Ramos (cell line): ENCODE measurements around the gene BATF.

ENCODE experiments used
- in situ Hi-C: fragments of 300-500 bp; cut with MboI; formaldehyde crosslinking; loops from one replicate; pipeline ENCODE4 v1.14.3; 2022; ENCODE audit warnings: low sequenced_read_pairs; ENCODE audit not compliant: unreplicated experiment

Gene BATF

DNA sequence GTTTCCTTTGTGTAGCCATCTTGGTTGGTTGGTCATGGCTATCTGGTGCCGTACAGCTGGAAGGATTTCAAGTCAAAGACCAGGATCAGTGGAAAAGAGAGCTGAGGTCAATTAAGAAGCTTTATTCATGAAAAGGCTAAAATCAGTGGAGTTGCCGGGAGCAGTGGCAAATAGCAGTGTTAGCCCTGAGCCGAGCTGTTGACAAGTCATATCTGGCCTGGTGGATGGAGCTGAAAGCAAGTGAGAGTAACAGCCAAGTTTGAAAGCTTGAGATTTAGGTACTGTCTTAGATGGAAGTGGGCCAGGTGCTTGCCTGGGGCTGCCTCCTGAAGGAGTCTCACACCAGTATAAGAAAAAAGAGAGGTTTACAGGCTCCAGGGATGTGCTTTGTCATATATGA is 9.0 kb downstream of the BATF start:
- in situ Hi-C loops, result no loop called here

DNA sequence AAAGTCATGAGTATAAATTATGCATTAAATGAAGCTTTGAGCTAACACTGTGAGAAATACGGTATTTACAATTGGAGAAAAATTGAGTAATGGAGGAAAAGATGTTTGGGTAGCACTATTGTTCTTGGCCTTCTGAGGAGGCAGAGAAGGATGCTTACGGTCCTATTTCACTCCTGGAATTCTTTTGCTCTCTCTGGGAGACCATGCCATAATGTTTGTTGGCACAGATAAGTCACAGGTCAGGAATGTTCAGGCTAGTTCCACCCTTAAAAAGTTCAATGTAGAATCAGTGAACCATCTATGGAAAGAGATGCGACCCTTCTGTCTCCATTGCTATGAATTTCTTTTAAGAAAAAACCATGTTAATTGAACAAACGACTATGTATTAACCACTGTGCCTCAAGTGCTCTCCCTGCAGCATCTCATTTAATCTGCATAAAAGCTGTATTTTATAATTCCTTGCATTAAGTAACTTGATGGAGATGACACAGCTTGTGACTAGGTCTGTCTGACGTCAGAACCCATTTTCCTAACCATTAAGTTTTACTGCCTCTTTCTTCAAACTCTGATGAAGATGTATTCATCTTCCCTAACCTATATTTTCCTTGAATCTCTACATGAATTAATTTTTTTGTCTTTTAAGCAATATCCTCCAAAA is 9.5 kb downstream of the BATF start:
- in situ Hi-C loops, result no loop called here

DNA sequence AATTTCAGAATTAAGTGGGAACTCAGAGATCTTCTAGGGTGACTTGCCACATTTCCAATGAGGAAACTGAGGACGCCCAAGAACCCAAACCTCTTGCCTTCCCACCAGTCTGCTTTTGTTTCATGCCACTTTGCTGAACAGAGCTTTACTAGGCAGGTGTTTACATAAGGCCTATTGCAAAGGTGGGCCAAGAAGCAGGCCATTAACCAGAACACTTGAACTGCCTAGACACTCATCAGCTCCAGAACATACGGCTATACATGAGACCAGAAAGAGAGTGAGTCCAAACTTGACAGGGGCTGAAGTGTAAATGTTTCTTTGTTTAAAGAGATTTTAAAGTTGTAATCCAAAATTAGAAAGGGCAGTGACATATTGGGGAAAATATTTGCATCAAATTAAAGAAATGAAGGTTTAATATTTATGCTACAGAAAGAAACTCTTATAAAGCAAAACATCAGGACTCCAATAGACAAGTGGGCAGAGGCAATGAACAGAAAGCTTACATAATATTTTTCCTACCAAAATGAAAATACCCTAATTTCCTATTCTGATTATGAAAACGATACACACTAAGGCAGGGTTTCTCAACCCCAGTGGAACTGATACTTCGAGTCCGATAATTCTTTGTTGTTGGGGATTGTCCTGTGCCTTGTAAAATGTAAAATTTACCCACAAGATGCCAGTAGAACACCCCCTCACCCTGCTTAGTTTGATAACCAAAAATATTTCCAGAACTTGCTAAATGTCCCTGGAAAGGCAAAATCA is 11.7 kb downstream of the BATF start:
- in situ Hi-C loops, result no loop called here

DNA sequence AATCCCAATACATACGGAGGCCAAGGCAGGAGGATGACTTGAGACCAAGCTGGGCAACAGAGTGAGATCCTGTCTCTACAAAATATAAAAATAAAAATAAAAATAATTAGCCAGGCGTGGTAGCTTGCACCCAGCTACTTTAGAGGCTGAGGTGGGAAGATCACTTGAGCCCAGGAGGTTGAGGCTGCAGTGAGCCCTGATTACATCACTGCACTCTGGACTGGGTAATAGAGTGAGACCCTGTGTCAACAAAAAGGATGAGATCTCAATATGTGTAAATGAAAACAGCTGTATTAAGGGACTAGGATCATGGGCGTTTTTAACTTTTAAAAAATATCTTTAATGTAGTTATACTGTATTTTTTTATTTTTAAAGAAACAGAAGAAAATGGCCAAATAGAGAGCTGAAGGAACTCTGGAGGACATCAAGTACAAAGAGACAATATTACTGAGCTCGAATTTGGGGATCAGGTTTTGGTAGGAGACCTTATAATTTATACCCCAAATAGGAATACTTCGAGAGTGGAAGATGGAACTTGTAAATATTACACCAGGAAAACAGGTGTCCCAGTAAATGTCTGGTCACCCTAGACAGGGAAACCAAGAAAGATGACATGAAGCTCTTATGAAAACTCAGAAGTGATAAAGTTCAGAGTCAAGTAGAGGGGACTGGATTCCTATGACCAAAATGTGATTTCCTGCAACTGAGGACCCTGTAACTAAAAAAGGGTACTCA is 13.1 kb downstream of the BATF start:
- in situ Hi-C loops, result no loop called here

DNA sequence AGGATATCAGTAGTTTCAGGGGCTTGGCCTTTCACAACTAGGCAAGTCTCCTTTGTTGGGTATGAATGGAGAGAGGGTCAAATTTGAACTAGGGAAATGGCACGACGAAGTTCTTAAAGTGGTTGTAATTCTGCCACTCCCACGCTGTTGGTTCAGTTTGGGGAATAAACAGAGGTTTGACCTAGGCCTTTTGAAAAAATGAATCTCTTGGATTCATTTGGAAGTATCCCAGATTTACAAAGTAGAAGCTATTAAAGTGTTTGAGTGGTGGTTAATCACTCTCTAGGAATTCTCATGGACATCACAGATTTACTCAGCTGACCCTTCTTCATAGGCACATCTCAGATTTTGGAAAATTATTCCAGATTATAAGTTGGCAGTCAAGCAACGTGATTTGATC is 14.8 kb downstream of the BATF start:
- in situ Hi-C loops, result no loop called here

DNA sequence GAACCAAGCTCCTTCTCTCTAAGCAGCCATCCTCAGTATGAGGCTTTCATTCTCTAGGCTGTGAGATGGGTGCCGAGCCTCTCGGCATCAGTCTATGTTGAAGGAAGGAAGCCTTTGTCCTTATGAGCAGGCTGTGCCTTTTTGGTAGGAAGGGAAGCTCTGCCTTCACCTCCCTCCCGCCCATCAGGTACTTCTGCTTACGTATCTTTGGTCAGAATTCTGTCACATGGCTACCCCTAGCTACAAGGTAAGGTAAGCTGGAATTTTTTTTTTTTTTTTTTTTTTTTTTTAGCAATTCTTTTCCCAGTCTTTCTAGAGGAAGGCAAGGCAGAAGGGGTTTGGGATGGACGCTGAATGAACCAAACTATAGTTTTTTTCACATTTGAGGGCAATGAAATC is 16.9 kb downstream of the BATF start:
- in situ Hi-C loops, result no loop called here

DNA sequence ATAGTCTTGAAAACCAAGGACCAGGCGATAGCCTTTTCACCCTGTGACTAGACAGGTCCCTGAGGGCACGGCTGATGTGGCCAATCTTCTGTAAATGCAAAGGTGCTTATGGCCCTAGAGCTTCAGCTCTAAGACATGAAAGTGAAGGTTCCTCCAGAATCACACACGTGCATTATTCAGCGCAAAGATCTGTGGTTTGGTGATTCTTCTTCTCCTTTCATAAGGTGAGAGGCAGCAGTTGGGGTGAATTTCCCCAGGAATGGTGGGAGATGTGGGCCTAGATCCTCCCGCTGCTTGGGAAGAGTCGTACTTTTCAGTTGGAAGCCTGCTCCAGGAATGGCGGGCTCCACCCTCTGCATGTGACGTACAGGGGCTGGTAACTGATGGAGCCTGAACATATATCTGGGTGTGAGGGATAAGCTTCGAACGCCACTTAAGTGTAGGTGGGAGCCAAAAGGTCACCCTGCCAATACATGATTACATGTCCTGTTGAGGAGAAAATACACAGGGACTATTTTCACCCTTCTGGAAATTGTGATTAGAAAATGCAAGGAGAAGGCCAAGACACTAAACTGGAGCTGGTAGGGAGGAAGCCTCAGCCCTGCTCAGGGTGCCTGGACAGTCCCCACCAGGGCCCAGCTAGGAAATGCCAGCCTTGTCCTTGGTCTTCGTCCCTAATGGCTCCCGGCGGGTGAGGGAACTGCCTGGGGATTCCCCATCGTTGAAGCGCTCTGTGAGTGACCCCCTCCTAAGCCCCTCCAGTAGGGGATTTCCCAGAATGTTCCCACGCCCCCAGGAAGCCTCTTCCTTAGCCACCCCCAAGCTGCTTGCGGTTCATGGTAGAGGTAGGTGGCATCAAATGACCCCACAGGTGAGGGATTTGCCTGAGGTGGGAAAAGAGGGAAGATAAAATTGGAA is 17.6 kb downstream of the BATF start:
- in situ Hi-C loops, result no loop called here

DNA sequence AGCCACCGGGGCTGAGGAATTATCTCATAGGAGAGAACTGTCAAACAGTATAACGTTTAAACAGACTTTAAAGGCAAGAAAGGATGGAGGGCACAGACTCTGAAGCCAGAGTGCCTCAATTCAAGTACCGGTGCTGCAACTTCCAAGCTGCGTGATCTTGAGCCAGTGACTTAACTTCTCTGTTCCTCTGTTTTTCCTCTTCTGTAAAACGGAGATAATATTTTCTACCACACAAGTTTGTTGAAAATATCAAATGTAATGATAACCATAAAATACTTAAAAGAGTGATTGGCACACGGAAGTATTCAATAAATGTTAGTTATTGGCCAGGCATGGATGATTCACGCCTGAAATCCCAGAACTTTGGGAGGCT is 18.2 kb downstream of the BATF start:
- in situ Hi-C loops, result no loop called here

DNA sequence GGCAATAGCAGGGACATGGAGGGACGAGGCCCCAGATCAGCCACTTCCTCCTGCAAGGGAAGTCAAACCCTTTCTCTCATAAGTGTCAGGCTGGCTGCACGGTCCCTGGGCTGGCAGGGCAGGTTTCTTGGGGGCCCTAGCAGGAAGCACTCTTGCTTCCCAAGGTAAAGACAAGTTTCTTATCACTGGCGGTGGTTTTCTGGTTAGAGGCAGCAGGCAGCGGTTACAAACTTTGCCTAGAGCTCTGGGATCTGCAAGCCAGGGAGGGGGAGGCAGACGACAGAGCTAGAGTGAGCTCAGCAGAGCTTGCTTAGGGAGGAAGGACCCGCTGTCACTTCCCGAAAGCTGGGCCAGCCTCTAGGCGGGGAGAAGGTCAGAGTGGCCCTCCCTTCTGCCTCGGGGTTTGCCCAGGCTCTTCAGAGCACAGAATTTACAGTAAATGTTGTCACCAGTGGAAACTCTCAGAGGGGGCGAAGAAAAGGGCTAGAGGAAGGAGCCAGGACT is 20.4 kb downstream of the BATF start:
- in situ Hi-C loops, result no loop called here

DNA sequence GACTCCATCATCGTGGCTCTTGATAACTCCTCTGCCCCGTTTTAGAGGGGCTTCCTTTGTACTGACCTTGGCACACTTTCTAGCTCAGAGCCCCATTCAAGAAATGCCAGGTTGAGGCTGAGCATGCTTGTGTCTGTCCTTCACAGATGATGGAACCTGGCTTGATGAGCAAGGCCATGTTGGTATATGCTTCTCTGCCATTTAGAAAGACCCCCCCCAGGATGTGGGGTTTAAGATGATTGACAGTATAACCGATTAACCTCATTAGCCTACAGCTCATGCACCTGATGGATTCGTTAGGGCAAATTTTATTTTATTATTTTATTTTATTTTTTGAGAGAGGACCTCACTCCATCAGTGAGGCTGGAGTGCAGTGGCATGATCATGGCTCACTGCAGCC is 21.0 kb downstream of the BATF start:
- in situ Hi-C loops, result no loop called here

DNA sequence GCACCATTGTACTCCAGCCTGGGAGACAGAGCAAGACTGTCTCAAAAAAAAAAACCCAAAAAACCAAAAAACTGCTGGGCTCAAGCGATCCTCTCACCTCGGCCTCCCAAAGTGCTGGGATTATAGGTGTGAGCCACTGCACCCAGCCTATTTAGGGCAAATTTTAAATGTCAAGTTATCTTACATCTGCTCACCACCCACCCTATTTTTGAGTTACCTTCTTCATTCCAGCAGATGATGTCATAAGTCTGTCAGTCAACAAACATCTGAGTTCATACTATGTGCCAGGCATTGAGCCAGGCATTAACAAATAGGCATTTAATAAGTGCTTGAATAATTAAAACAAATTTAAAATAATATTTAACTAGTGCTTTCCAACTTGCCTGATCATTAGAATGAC is 21.5 kb downstream of the BATF start:
- in situ Hi-C loops, result no loop called here

DNA sequence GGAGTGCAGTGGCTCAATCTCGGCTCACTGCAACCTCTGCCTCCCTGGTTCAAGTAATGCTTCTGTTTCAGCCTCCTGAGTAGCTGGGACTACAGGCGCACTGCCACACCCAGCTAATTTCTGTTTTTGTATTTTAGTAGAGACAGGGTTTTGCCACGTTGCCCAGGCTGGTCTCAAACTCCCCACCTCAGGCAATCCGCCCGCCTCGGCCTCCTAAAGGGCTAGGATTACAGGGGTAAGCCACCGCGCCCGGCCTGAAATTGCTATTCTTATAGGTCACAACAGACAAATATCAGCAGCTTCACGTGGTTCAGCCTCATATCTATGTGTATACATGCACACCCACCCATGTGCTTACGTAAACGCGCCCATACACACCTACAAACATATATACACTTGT is 23.6 kb downstream of the BATF start:
- in situ Hi-C loops, result no loop called here

DNA sequence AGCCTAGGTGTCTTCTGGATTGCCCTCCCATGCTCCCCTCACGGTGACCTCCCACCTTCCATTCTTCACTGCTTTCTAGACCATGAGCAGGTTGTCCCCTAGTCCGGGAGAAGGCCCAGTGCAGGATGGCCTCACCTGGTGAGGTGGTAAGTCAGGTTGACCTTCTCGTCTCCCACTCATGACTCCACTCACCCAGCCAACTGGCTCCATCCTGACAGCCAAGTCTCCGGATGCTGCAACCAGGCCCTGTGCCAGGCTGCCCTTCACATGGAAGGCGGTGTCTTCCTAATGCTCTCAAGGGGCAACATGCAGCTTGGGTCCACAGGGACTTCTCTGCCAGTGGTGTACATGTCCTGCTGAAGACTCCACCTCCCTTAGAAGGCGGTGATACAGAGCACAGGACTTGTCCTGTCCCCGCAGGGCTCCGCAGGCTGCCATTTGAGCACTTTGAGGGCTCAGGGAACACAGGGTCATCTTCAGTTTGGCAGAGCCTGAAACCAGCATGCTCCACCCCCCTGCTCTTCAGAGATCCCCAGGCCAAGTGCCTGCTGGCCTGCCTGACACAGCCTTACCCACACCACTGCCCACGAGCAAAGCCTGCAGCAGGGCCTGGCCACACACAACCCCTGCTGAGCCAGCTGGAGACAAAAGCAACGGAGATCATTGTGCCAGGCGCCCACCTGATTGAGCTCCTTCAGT is 25.4 kb downstream of the BATF start:
- in situ Hi-C loops, result no loop called here

DNA sequence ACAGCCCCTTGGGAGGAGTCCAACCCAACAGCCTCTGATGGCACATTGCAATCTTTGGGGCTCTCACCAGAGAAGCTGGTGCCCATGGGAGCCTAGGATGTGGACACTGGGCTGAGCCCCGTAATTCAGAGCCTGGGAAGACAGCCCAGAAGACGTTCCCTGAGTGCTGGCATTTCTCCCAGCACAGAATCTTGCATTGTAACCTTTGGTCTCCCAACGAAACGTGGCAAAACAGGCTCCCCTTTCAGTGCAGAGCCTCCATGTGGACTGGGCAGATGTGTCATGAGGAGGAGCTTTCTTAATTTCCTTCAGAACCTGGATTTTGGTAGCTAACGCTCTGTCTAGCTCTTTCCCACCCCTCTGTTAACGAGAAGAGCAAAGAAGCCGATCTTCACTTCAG is 26.3 kb downstream of the BATF start:
- in situ Hi-C loops, result no loop called here

DNA sequence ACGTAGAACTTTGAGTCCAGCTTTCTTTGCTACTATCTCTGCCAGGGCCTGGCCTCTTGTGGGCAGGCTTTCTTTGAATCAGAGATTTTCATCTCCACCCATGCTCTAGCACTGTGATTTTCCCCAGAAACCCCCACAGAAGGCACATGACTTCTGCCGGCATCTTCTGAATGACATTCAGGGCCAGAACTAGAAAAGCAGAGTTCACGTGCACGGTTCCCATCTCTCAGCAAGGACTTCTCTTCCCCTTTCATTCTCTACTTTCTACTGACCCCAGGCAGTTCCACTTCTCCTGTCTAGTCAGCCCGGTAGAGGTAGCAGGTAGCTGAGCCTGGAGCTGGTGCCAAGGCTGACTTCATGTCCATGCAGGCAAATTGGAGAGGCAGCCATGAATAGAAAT is 26.9 kb downstream of the BATF start:
- in situ Hi-C loops, result no loop called here

DNA sequence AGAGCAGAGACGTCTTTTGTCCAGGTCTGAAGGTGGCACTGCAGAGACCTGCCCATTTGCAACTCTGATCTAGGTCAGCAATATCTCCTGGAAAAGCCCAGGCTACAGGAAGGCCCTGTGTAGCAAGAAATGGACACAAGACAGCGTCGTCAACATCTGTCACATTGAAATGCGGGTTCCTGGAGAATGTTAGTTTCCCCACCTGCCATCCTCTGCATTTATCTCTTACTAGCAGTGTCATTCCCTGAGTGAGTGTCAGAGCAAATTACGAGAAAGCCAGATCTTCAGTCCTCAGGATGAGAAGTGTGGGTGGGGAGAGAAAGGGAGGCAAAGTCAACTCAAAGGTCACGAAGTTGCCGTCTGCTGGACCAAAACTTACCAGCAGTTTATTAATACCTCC is 28.8 kb downstream of the BATF start:
- in situ Hi-C loops, result no loop called here

DNA sequence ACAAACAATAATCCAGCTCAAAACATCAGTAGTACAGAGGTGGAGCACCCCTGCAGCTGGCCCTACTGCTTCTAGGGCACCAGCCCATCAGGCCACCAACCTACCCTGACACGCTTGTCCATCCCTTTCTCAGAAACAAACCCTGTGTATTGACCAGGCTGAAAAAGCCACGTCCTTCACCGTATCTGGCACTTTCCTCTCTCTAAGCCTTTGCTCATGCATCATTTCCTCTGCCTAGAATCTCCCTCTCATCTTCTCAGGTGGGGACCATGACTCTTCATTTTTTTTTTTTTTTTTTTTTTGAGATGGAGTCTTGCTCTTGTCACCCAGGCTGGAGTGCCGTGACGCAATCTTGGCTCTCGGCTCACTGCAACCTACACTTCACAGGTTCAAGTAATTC is 30.9 kb downstream of the BATF start:
- in situ Hi-C loops, result no loop called here

DNA sequence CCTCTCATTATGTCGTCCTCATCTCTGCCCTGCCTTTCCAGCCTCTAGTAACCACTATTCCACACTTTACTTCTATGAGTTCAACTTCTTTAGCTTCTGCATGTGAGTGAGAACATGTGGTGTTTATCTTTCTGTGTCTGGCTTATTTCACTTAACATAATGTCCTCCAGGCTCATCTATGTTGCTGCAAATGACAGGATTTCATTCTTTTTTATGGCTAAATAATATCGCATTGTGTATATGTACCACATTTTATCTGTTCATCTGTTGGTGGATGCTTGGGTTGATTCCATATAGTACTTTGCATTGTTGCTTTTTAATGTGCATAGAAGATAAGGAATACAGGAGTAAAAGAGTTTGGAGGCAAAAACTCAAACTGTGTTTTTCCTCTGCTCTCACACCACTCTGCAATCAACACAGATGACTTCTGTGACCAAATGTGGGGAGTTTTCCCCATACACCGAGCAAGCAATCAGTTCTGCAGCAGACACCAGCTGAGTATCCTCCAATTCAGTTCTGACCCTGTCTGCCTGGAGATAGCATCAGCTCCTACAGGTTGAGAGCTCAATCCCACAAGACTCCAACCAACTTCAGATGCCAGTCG is 31.6 kb downstream of the BATF start:
- in situ Hi-C loops, result no loop called here

DNA sequence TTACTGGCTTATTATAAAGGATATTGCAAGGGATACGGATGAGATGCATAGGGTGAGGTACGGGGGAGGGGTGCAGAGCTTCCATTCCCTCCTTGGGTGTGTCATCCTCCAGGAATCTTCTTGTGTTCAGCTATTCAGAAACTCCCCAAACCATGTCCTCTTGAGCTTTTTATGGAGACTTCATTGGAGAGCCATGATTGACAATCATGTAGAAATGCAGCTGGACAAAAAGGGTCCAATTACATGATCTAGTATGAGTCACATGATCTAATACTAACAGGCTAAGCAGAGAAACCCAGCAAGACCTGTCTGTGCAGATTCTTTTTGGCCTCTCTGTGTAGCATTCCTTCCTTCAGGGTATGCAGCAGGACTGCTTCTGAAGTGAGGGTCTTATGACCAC is 32.2 kb downstream of the BATF start:
- in situ Hi-C loops, result no loop called here
